OCI-LY7 (cell line): ENCODE data around the gene PDLIM3.

Experiments used
- EZH2phosphoT487 ChIP-seq: fragments of 200-600 bp; sonication (generic); IDR thresholded peaks from 2 replicates; pipeline ENCODE4 v1.6.1; 2018; ENCODE audit warnings: low read depth, borderline replicate concordance, mild to moderate bottlenecking, mixed run types, antibody characterized with exemption, low read length, moderate library complexity, mixed read lengths
- TF ChIP-seq, protein P1 (sequence below): fragments of 200-600 bp; sonication (generic); conservative IDR thresholded peaks from 2 replicates; pipeline ENCODE4 v1.5.1; 2014; ENCODE audit warnings: mild to moderate bottlenecking, antibody characterized with exemption, low read length, moderate library complexity, mixed read lengths

GRCh38 chr4:185457136-185457535 is 78.2 kb downstream of the PDLIM3 start:
- TF ChIP-seq, protein P1, sequence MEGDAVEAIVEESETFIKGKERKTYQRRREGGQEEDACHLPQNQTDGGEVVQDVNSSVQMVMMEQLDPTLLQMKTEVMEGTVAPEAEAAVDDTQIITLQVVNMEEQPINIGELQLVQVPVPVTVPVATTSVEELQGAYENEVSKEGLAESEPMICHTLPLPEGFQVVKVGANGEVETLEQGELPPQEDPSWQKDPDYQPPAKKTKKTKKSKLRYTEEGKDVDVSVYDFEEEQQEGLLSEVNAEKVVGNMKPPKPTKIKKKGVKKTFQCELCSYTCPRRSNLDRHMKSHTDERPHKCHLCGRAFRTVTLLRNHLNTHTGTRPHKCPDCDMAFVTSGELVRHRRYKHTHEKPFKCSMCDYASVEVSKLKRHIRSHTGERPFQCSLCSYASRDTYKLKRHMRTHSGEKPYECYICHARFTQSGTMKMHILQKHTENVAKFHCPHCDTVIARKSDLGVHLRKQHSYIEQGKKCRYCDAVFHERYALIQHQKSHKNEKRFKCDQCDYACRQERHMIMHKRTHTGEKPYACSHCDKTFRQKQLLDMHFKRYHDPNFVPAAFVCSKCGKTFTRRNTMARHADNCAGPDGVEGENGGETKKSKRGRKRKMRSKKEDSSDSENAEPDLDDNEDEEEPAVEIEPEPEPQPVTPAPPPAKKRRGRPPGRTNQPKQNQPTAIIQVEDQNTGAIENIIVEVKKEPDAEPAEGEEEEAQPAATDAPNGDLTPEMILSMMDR: no peak
- TF ChIP-seq EZH2phosphoT487: no peak
